IMR-90 (cell line): Measurements from ENCODE around the gene AGR3. TPM values are rescaled to one million over a fixed set of nuclear protein-coding genes. Genes with fewer than 3 reads are reported as not detected.

Experiments
- ATAC-seq: fragments of 200-7000 bp; cut with Tn5 transposase; 2 replicates; pipeline ENCODE4 v1.9.1; 2020; ENCODE audit warnings: low read depth, mild to moderate bottlenecking, moderate library complexity
- BruUV-seq: library from RNA; stranded (reverse); fragments of 400-500 nt; replicated peaks from 2 replicates; lab custom pipeline; 2021; lab: Mats Ljungman, UMichigan
- CTCF ChIA-PET: fragments of 300-600 bp; formaldehyde crosslinking; extraction: SDS; loops from one replicate; lab custom pipeline; 2021; ENCODE audit warnings: antibody characterized with exemption; lab: Yijun Ruan, JAX
- POLR2A ChIA-PET: fragments of 300-600 bp; sonication (Branson Sonifier 250); formaldehyde crosslinking; loops from one replicate; lab custom pipeline; 2022; ENCODE audit warnings: antibody characterized with exemption; ENCODE audit not compliant: unreplicated experiment; lab: Charles Lee
- DNase-seq: peaks from one replicate; pipeline ENCODE4 v3.0.0; 2013
- H2AFZ ChIP-seq: replicated peaks from 2 replicates; pipeline ENCODE3; 2013; ENCODE audit warnings: low read length, mild to moderate bottlenecking; ENCODE audit not compliant: poor library complexity
- H2AK5ac ChIP-seq: 2 replicates; pipeline ENCODE4 v1.6.1; 2013; ENCODE audit warnings: low read depth, low read length, inconsistent platforms
- H2AK9ac ChIP-seq: replicated peaks from 2 replicates; pipeline ENCODE3; 2013; ENCODE audit warnings: mild to moderate bottlenecking, low read depth, low read length, moderate library complexity; ENCODE audit not compliant: poor library complexity
- H2BK120ac ChIP-seq: 2 replicates; pipeline ENCODE4 v1.6.1; 2013; ENCODE audit warnings: low read depth, low read length, inconsistent platforms
- H2BK15ac ChIP-seq: 3 replicates; pipeline ENCODE4 v1.6.1; 2013; ENCODE audit warnings: low read depth, low read length, inconsistent platforms
- H2BK20ac ChIP-seq: 2 replicates; pipeline ENCODE4 v1.6.1; 2013; ENCODE audit warnings: low read depth, mild to moderate bottlenecking, inconsistent platforms, low read length, moderate library complexity
- H2BK5ac ChIP-seq: 2 replicates; pipeline ENCODE4 v1.6.1; 2013; ENCODE audit warnings: mild to moderate bottlenecking, low read depth, low read length, inconsistent platforms; ENCODE audit not compliant: poor library complexity, severe bottlenecking
- H3K14ac ChIP-seq: replicated peaks from 2 replicates; pipeline ENCODE4 v1.6.1; 2013; ENCODE audit warnings: low read depth, low read length, inconsistent platforms
- H3K18ac ChIP-seq: 2 replicates; pipeline ENCODE4 v1.6.1; 2013; ENCODE audit warnings: low read depth, low read length, control low read depth
- H3K23ac ChIP-seq: 2 replicates; pipeline ENCODE4 v1.6.1; 2013; ENCODE audit warnings: low read depth, low read length, inconsistent platforms
- H3K27ac ChIP-seq: 2 replicates; pipeline ENCODE4 v1.5.1; 2013; ENCODE audit warnings: mild to moderate bottlenecking, control low read depth, low read length; ENCODE audit not compliant: insufficient read depth
- H3K27me3 ChIP-seq: 2 replicates; pipeline ENCODE4 v1.6.1; 2013; ENCODE audit warnings: low read length; ENCODE audit not compliant: control insufficient read depth, insufficient read depth
- H3K36me3 ChIP-seq: 2 replicates; pipeline ENCODE4 v1.6.1; 2013; ENCODE audit warnings: low read length, mixed read lengths; ENCODE audit not compliant: control insufficient read depth, insufficient read depth
- H3K4ac ChIP-seq: 2 replicates; pipeline ENCODE4 v1.6.1; 2013; ENCODE audit warnings: low read depth, low read length, inconsistent platforms
- H3K4me1 ChIP-seq: 2 replicates; pipeline ENCODE4 v1.6.1; 2013; ENCODE audit warnings: low read length, mixed read lengths; ENCODE audit not compliant: control insufficient read depth, insufficient read depth
- H3K4me2 ChIP-seq: 2 replicates; pipeline ENCODE4 v1.6.1; 2013; ENCODE audit warnings: low read depth, mild to moderate bottlenecking, control low read depth, low read length, moderate library complexity
- H3K4me3 ChIP-seq: 2 replicates; pipeline ENCODE4 v1.5.1; 2013; ENCODE audit warnings: low read depth, mild to moderate bottlenecking, control low read depth, low read length, moderate library complexity; ENCODE audit not compliant: insufficient read depth
- H3K56ac ChIP-seq: 2 replicates; pipeline ENCODE4 v1.6.1; 2013; ENCODE audit warnings: low read length, inconsistent platforms; ENCODE audit not compliant: insufficient read depth; ENCODE audit errors: extremely low read depth
- H3K79me1 ChIP-seq, 2 experiments: 2 replicates each; pipeline ENCODE4 v1.6.1; 2013; ENCODE audit warnings: low read length in 2 of 2, inconsistent platforms in 1 of 2, low read depth in 1 of 2
- H3K9ac ChIP-seq: 2 replicates; pipeline ENCODE4 v1.6.1; 2013; ENCODE audit warnings: low read depth, low read length, control low read depth
- H3K9me1 ChIP-seq: 2 replicates; pipeline ENCODE4 v1.6.1; 2013; ENCODE audit warnings: low read length, inconsistent platforms; ENCODE audit not compliant: insufficient read depth
- H3K9me3 ChIP-seq: 2 replicates; pipeline ENCODE4 v1.6.1; 2013; ENCODE audit warnings: low read length; ENCODE audit not compliant: control insufficient read depth, insufficient read depth
- H4K20me1 ChIP-seq: 2 replicates; pipeline ENCODE4 v1.6.1; 2013; ENCODE audit warnings: low read length, inconsistent platforms; ENCODE audit not compliant: insufficient read depth
- H4K5ac ChIP-seq: 2 replicates; pipeline ENCODE4 v1.6.1; 2013; ENCODE audit warnings: mild to moderate bottlenecking, low read depth, low read length, control low read depth
- H4K8ac ChIP-seq, 2 experiments: 2 replicates each; pipeline ENCODE4 v1.6.1; 2013; ENCODE audit warnings: low read depth in 2 of 2, low read length in 2 of 2, control low read depth in 1 of 2, inconsistent platforms in 1 of 2
- H4K91ac ChIP-seq: 2 replicates; pipeline ENCODE4 v1.6.1; 2013; ENCODE audit warnings: low read depth, low read length, inconsistent platforms; ENCODE audit not compliant: insufficient read depth
- BHLHE40 ChIP-seq: fragments of 150-350 bp; IDR thresholded peaks from 2 replicates; pipeline ENCODE4 v1.6.1; 2016; ENCODE audit warnings: mild to moderate bottlenecking, low read depth, low read length
- CEBPB ChIP-seq: IDR thresholded peaks from 2 replicates; pipeline ENCODE4 v1.6.1; 2012; ENCODE audit warnings: low read depth, low read length, improper control_type of control experiment
- CHD1 ChIP-seq: IDR thresholded peaks from 2 replicates; pipeline ENCODE4 v1.6.1; 2012; ENCODE audit warnings: low read depth, low read length, improper control_type of control experiment
- FOS ChIP-seq: fragments of 150-350 bp; IDR thresholded peaks from 2 replicates; pipeline ENCODE4 v1.6.1; 2016; ENCODE audit warnings: low read depth, low read length
- MAZ ChIP-seq: IDR thresholded peaks from 2 replicates; pipeline ENCODE4 v1.6.1; 2012; ENCODE audit warnings: low read depth, mild to moderate bottlenecking, low read length, improper control_type of control experiment, moderate library complexity, borderline replicate concordance
- MXI1 ChIP-seq: IDR thresholded peaks from 2 replicates; pipeline ENCODE4 v1.6.1; 2012; ENCODE audit warnings: low read depth, mild to moderate bottlenecking, low read length, moderate library complexity, borderline replicate concordance
- NFE2L2 ChIP-seq: fragments of 150-350 bp; IDR thresholded peaks from 2 replicates; pipeline ENCODE4 v1.6.1; 2016; ENCODE audit warnings: low read depth, mild to moderate bottlenecking, low read length
- RCOR1 ChIP-seq: IDR thresholded peaks from 2 replicates; pipeline ENCODE4 v1.6.1; 2012; ENCODE audit warnings: mild to moderate bottlenecking, low read length, improper control_type of control experiment; ENCODE audit not compliant: insufficient replicate concordance
- SMC3 ChIP-seq: fragments of 150-350 bp; IDR thresholded peaks from 2 replicates; pipeline ENCODE4 v1.6.1; 2016; ENCODE audit warnings: low read depth, mild to moderate bottlenecking, antibody characterized with exemption, low read length, moderate library complexity
- WGBS, 2 experiments: methylation state at CpG; one replicate each; pipeline versions ENCODE4 v1.1.5 to v1.1.7; 2013; ENCODE audit warnings: missing lambda C conversion rate in 2 of 2; ENCODE audit not compliant: insufficient read length in 1 of 2; ENCODE audit errors: extremely low coverage in 2 of 2; 5-methylcytosine and 5-hydroxymethylcytosine counted together
- dilution Hi-C: fragments of 300-500 bp; cut with HindIII; formaldehyde crosslinking; loops from one replicate; pipeline ENCODE4 v1.14.3; 2018; ENCODE audit warnings: low sequenced_read_pairs; ENCODE audit not compliant: unreplicated experiment
- in situ Hi-C: fragments of 300-500 bp; cut with MboI; formaldehyde crosslinking; loops from 3 replicates; pipeline ENCODE4 v1.14.3; 2019; ENCODE audit warnings: low sequenced_read_pairs, inconsistent platforms, mixed read lengths
- intact Hi-C: fragments of 100-400 bp; cut with micrococcal nuclease; formaldehyde crosslinking; loops from 2 replicates; pipeline ENCODE4 v1.10.0; 2022
- polyA plus RNA-seq, 3 experiments: library from polyadenylated mRNA; depleted of rRNA; stranded (reverse); fragments of >200 nt; gene quantifications; 2 replicates each; pipeline ENCODE4 v1.2.3, GENCODE V29; 2012; ENCODE audit warnings: low replicate concordance in 1 of 3
- total RNA-seq: library from RNA; depleted of rRNA; stranded (reverse); fragments of >200 nt; gene quantifications from 2 replicates; pipeline ENCODE4 v1.2.3, GENCODE V29; 2012
- TF ChIP-seq, protein P1 (sequence below): conservative IDR thresholded peaks from 2 replicates; pipeline ENCODE4 v1.5.1; 2012; ENCODE audit warnings: mild to moderate bottlenecking, low read depth, low read length, improper control_type of control experiment
- TF ChIP-seq, protein P2 (sequence below): fragments of 150-350 bp; IDR thresholded peaks from 2 replicates; pipeline ENCODE4 v1.6.1; 2016; ENCODE audit warnings: low read depth, mild to moderate bottlenecking, low read length, moderate library complexity, borderline replicate concordance

AGR3 gene
- total and polyA plus RNA-seq, 2 of the 4 experiments (the other 2 are of a cell fraction), result not detected

GRCh38 chr7:16921151-16921550 is 39.4 kb upstream of the AGR3 start:
- no peak overlapping the region for H3K4ac ChIP-seq
- no peaks in the 10 kb centered on the region for H3K9me3 ChIP-seq
- in situ Hi-C loops, result loop anchor here (25.0 kb wide), 3 partner anchors 309 to 1416 kb away; no protein-coding TSS in a partner anchor
- no peaks in the 10 kb centered on the region for H4K20me1 ChIP-seq
- TF ChIP-seq MAZ, result no peak
- no peak for TF ChIP-seq FOS
- no peak for TF ChIP-seq CHD1
- no peak for TF ChIP-seq BHLHE40
- no peak for TF ChIP-seq CEBPB
- no peak for TF ChIP-seq RCOR1
- TF ChIP-seq, protein P1, sequence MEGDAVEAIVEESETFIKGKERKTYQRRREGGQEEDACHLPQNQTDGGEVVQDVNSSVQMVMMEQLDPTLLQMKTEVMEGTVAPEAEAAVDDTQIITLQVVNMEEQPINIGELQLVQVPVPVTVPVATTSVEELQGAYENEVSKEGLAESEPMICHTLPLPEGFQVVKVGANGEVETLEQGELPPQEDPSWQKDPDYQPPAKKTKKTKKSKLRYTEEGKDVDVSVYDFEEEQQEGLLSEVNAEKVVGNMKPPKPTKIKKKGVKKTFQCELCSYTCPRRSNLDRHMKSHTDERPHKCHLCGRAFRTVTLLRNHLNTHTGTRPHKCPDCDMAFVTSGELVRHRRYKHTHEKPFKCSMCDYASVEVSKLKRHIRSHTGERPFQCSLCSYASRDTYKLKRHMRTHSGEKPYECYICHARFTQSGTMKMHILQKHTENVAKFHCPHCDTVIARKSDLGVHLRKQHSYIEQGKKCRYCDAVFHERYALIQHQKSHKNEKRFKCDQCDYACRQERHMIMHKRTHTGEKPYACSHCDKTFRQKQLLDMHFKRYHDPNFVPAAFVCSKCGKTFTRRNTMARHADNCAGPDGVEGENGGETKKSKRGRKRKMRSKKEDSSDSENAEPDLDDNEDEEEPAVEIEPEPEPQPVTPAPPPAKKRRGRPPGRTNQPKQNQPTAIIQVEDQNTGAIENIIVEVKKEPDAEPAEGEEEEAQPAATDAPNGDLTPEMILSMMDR, result no peak
- TF ChIP-seq, protein P2, sequence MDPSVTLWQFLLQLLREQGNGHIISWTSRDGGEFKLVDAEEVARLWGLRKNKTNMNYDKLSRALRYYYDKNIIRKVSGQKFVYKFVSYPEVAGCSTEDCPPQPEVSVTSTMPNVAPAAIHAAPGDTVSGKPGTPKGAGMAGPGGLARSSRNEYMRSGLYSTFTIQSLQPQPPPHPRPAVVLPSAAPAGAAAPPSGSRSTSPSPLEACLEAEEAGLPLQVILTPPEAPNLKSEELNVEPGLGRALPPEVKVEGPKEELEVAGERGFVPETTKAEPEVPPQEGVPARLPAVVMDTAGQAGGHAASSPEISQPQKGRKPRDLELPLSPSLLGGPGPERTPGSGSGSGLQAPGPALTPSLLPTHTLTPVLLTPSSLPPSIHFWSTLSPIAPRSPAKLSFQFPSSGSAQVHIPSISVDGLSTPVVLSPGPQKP, result no peak
- TF ChIP-seq SMC3, result no peak
- TF ChIP-seq MXI1, result no peak
- no peak for TF ChIP-seq NFE2L2
- H3K18ac ChIP-seq, result no peak overlapping the region
- no peak overlapping the region for H2BK5ac ChIP-seq
- H3K27ac ChIP-seq, result no peak overlapping the region
- ChIA-PET POLR2A (no interaction called here), CTCF (interaction anchor here (2.5 kb wide), 1 partner anchor 30 kb away, joined by 8 read pairs; no protein-coding TSS in a partner anchor)
- no peak overlapping the region for H2AK5ac ChIP-seq
- H2AFZ ChIP-seq, result peak overlapping the region; percentile 73
- no peak overlapping the region for H3K4me3 ChIP-seq
- no peak overlapping the region for H3K23ac ChIP-seq
- no peak overlapping the region; the same call in 1 of the 2 replicates for H4K91ac ChIP-seq
- dilution Hi-C loops, result no loop called here
- BruUV-seq, result no TSS peak
- no peaks in the 10 kb centered on the region for H3K79me1 ChIP-seq
- H3K9ac ChIP-seq, result no peak overlapping the region
- H3K36me3 ChIP-seq, result no peaks in the 10 kb centered on the region
- H2BK20ac ChIP-seq, result no peak overlapping the region
- WGBS, 2 experiments, result 40% methylated on average over 1 of the region's 4 CpGs; no CpG with 5 or more reads in 1 of the 2 experiments
- H3K4me2 ChIP-seq, result no peak overlapping the region
- 0 out of 2 replicates have a peak, but pooled peaks cover 2% of the 10 kb centered on the region for H3K9me1 ChIP-seq
- ATAC-seq (no peak), DNase-seq (no peak)
- peak overlapping the region; percentile 20; the same call in 1 of the 2 replicates for H2BK120ac ChIP-seq
- no peak overlapping the region for H4K8ac ChIP-seq
- peak overlapping the region; percentile 12 for H2AK9ac ChIP-seq
- no peak overlapping the region for H2BK15ac ChIP-seq
- H3K27me3 ChIP-seq, result no peaks in the 10 kb centered on the region
- no peak overlapping the region for H3K56ac ChIP-seq
- 0 out of 2 replicates have a peak overlapping the region, but pooled peaks have one; percentile 16 for H3K14ac ChIP-seq
- intact Hi-C loops, result no loop called here
- peaks cover 6% of the 10 kb centered on the region for H3K4me1 ChIP-seq
- H4K5ac ChIP-seq, result no peak overlapping the region
